ENCODE results near the gene AIG1.

Gene AIG1

DNA sequence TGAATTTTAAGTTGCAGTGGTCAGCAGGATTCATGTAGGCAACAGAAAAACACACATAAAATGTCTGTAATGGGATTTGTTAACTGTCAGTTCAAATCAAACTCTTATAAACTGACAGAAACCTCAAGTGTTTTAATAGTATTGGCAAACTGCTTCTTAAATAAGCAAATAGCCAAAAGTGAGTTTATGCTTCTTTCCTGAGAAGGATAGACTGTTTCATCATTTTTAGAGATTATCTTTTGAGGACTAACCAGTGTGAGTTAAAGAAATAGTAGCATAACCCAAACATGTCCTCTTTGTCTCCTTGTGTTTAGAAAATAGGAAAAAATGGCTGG lies 68.0 kb downstream of the AIG1 start:
- Histone ChIP-seq H3K36me3 (ENCODE audit: control insufficient read depth, insufficient read depth, low read length) (no peaks in the 10 kb centered on the region; the same call in 1 of the 2 replicates), H3K27me3 (replicated peaks; ENCODE audit: control insufficient read depth, insufficient read depth, low read length) (no peaks in the 10 kb centered on the region), H3K4me3 (replicated peaks; ENCODE audit: low read depth, low read length) (no peak overlapping the region)
- TF ChIP-seq, protein P1, sequence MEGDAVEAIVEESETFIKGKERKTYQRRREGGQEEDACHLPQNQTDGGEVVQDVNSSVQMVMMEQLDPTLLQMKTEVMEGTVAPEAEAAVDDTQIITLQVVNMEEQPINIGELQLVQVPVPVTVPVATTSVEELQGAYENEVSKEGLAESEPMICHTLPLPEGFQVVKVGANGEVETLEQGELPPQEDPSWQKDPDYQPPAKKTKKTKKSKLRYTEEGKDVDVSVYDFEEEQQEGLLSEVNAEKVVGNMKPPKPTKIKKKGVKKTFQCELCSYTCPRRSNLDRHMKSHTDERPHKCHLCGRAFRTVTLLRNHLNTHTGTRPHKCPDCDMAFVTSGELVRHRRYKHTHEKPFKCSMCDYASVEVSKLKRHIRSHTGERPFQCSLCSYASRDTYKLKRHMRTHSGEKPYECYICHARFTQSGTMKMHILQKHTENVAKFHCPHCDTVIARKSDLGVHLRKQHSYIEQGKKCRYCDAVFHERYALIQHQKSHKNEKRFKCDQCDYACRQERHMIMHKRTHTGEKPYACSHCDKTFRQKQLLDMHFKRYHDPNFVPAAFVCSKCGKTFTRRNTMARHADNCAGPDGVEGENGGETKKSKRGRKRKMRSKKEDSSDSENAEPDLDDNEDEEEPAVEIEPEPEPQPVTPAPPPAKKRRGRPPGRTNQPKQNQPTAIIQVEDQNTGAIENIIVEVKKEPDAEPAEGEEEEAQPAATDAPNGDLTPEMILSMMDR (IDR thresholded peaks at IDR 0.05; ENCODE audit: insufficient read depth, low read length, poor library complexity, severe bottlenecking): no peak
- no peak for DNase-seq (ENCODE audit: extremely low read depth, insufficient read length)

DNA sequence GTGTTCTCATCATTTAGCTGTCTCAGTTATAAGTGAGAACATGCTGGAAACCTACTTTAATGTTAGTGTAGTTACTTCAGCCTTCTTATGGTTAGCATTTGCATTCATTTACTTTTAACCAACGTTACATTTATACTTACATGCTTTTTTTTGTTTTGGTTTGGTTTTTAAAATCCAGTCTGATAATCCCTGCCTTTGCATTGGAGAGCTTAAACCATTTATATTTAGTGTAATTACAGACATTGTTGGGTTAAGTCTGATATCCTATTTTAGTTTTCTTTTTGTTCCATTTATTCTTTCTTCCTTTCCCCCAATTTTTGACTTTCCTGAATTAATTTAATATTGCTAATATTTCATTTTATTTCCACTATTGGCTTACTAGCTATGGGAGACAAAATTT lies 70.2 kb downstream of the AIG1 start:
- Histone ChIP-seq H3K36me3 (ENCODE audit: control insufficient read depth, insufficient read depth, low read length) (no peaks in the 10 kb centered on the region; the same call in 1 of the 2 replicates), H3K4me3 (replicated peaks; ENCODE audit: low read depth, low read length) (no peak overlapping the region), H3K27me3 (replicated peaks; ENCODE audit: control insufficient read depth, insufficient read depth, low read length) (no peaks in the 10 kb centered on the region)
- DNase-seq (ENCODE audit: extremely low read depth, insufficient read length): no peak
- TF ChIP-seq, protein P1 (IDR thresholded peaks at IDR 0.05; ENCODE audit: insufficient read depth, low read length, poor library complexity, severe bottlenecking): no peak

DNA sequence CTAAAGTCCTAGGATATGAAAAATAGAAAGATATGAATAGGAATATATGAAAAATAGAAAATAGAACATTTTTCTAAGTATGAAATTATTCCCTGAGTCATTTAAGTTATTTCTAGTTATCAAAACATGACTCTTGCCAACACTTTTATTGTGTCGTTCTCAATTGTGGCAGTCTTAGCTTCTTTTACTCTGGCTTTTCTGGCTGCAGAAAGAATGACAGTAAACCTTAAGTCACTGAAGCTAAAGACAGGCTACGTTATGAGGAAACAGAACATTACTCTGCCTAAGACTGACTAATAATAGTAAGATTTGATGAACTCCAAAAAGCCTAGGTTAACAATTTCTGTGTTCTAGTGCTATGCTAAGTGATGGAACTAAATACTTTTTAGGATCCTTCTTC lies 74.6 kb downstream of the AIG1 start:
- DNase-seq (ENCODE audit: extremely low read depth, insufficient read length): no peak
- H3K36me3 ChIP-seq (ENCODE audit: control insufficient read depth, insufficient read depth, low read length): no peaks in the 10 kb centered on the region
- no peaks in the 10 kb centered on the region for H3K27me3 ChIP-seq (replicated peaks; ENCODE audit: control insufficient read depth, insufficient read depth, low read length)
- H3K4me3 ChIP-seq (replicated peaks; ENCODE audit: low read depth, low read length): no peak overlapping the region
- TF ChIP-seq, protein P1 (IDR thresholded peaks at IDR 0.05; ENCODE audit: insufficient read depth, low read length, poor library complexity, severe bottlenecking): no peak

DNA sequence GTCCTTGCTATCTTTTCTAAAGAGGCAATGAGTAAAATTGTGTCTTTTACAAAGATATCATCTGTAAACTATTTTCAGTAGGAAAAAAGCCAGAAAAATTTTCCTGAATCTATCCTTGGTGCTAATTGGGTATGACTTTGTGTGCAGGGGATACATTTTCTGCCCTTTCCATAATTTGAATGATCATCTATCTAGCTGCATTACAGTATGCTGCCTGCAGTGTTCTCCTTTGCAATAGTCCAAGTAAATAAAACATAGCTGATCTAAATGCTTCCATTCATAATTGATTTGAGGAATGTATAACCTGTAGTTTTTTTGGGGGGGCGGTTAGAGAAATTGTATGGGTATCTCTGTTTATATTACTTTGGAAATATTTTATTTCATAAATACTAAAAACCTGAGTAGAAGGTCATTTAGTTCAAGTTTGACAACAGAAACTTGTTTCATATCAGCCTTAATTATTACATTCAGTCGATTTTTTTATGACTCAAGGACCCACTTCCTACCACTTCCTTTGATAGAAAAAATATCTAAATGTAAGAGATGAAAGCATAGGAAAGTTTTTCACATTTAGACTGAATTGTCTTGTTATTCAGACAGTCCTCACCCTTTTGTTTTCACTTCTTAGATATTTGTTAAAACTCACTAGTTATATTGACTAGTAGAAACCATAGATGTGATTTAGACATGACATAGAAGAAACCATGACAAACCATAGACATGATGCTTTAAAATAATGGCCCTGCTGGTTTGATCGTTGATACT lies 75.3 kb downstream of the AIG1 start:
- no peaks in the 10 kb centered on the region for H3K27me3 ChIP-seq (replicated peaks; ENCODE audit: control insufficient read depth, insufficient read depth, low read length)
- TF ChIP-seq, protein P1 (IDR thresholded peaks at IDR 0.05; ENCODE audit: insufficient read depth, low read length, poor library complexity, severe bottlenecking): no peak
- no peak overlapping the region for H3K4me3 ChIP-seq (replicated peaks; ENCODE audit: low read depth, low read length)
- H3K36me3 ChIP-seq (ENCODE audit: control insufficient read depth, insufficient read depth, low read length): no peaks in the 10 kb centered on the region
- DNase-seq (ENCODE audit: extremely low read depth, insufficient read length): no peak

DNA sequence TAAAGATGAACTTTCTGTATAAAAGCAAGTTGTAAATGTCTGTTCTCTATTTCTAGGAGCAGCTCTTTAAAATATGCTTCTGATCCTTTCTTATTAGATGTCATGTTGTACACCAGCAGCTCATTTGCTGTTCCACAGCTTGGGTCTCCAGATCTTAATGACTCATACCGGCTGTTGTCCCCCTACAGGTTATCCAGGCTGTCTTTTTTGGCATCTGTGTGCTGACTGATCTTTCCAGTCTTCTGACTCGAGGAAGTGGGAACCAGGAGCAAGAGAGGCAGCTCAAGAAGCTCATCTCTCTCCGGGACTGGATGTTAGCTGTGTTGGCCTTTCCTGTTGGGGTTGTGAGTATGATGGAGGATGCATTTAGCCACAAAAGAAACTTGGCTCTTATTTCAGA lies 76.0 kb downstream of the AIG1 start:
- DNase-seq (ENCODE audit: extremely low read depth, insufficient read length): no peak
- Histone ChIP-seq H3K36me3 (ENCODE audit: control insufficient read depth, insufficient read depth, low read length) (no peaks in the 10 kb centered on the region), H3K4me3 (replicated peaks; ENCODE audit: low read depth, low read length) (no peak overlapping the region), H3K27me3 (replicated peaks; ENCODE audit: control insufficient read depth, insufficient read depth, low read length) (no peaks in the 10 kb centered on the region)
- TF ChIP-seq, protein P1 (IDR thresholded peaks at IDR 0.05; ENCODE audit: insufficient read depth, low read length, poor library complexity, severe bottlenecking): no peak
